Panc1 (cell line): ENCODE results near the gene GPR87. TPM values are rescaled to one million over a fixed set of nuclear protein-coding genes. Genes with fewer than 3 reads are reported as not detected.

ENCODE experiments used
- ATAC-seq: fragments of 200-7000 bp; cut with Tn5 transposase; 2 replicates; pipeline ENCODE4 v1.9.1; 2020; ENCODE audit warnings: mild to moderate bottlenecking, moderate library complexity
- BruUV-seq: library from RNA; stranded (reverse); fragments of 400-500 nt; replicated peaks from 2 replicates; lab custom pipeline; 2021; lab: Mats Ljungman, UMichigan
- CTCF ChIA-PET: fragments of 300-600 bp; sonication (Branson Sonifier 250); formaldehyde crosslinking; loops from one replicate; lab custom pipeline; 2022; ENCODE audit warnings: antibody characterized with exemption; lab: Charles Lee
- POLR2A ChIA-PET: fragments of 300-600 bp; sonication (Branson Sonifier 250); formaldehyde crosslinking; loops from one replicate; lab custom pipeline; 2022; ENCODE audit warnings: antibody characterized with exemption; lab: Charles Lee
- DNase-seq: peaks from one replicate; pipeline ENCODE4 v3.0.0-alpha.2; 2010; ENCODE audit warnings: low read depth, low spot score
- H3K27ac ChIP-seq: 2 replicates; pipeline ENCODE4 v1.5.1; 2011; ENCODE audit warnings: mild to moderate bottlenecking, low read length, inconsistent platforms
- H3K27me3 ChIP-seq: fragments of 200-500 bp; sonication (Bioruptor generic); 2 replicates; pipeline ENCODE4 v1.6.0; 2014; ENCODE audit warnings: low read length, inconsistent platforms; ENCODE audit not compliant: control insufficient read depth, insufficient read depth
- H3K36me3 ChIP-seq: fragments of 200-500 bp; sonication (Bioruptor generic); 2 replicates; pipeline ENCODE4 v1.5.1; 2014; ENCODE audit warnings: inconsistent platforms, mild to moderate bottlenecking, low read length, moderate library complexity; ENCODE audit not compliant: control insufficient read depth, insufficient read depth
- H3K4me1 ChIP-seq: 2 replicates; pipeline ENCODE4 v1.5.1; 2011; ENCODE audit warnings: inconsistent platforms, mild to moderate bottlenecking, low read length, moderate library complexity; ENCODE audit not compliant: control insufficient read depth, insufficient read depth
- H3K4me3 ChIP-seq, 2 experiments: 2 replicates each; pipeline ENCODE4 v1.5.1; 2011 to 2012; ENCODE audit warnings: low read depth in 2 of 2, low read length in 2 of 2, mild to moderate bottlenecking in 2 of 2, inconsistent platforms in 1 of 2, moderate library complexity in 1 of 2
- H3K9me3 ChIP-seq: fragments of 200-500 bp; sonication (Bioruptor generic); 2 replicates; pipeline ENCODE4 v1.5.1; 2014; ENCODE audit warnings: low read depth, mild to moderate bottlenecking, inconsistent platforms, low read length, moderate library complexity; ENCODE audit not compliant: control insufficient read depth, insufficient read depth
- POLR2AphosphoS5 ChIP-seq: IDR thresholded peaks from 2 replicates; pipeline ENCODE4 v1.6.1; 2012; ENCODE audit warnings: mild to moderate bottlenecking, low read depth, low read length, moderate library complexity
- SIN3A ChIP-seq: IDR thresholded peaks from 2 replicates; pipeline ENCODE4 v1.6.1; 2012; ENCODE audit warnings: low read depth, mild to moderate bottlenecking, low read length, moderate library complexity, borderline replicate concordance; ENCODE audit not compliant: insufficient read depth
- TCF7L2 ChIP-seq: IDR thresholded peaks from 2 replicates; pipeline ENCODE4 v1.6.1; 2011; ENCODE audit warnings: mild to moderate bottlenecking, low read depth, low read length, inconsistent platforms
- in situ Hi-C: cut with HindIII; loops from 2 replicates; pipeline ENCODE4 v1.10.0; 2016; ENCODE audit warnings: low sequenced_read_pairs, low pct_unique_long_range_greater_than_20kb
- intact Hi-C: fragments of 100-400 bp; cut with micrococcal nuclease; formaldehyde crosslinking; loops from one replicate; pipeline ENCODE4 v1.10.0; 2022; ENCODE audit not compliant: unreplicated experiment
- total RNA-seq: library from RNA; stranded (reverse); gene quantifications from one replicate; pipeline ENCODE4 v1.2.1, GENCODE V29; 2021; ENCODE audit not compliant: unreplicated experiment
- TF ChIP-seq, protein P1 (sequence below): fragments of 450-650 bp; IDR thresholded peaks from 2 replicates; pipeline ENCODE4 v1.5.1; 2017; ENCODE audit warnings: mild to moderate bottlenecking
- TF ChIP-seq, protein P2 (sequence below), 2 experiments: IDR thresholded peaks; 2 replicates each; pipeline ENCODE4 v1.6.1; 2011 to 2012; ENCODE audit warnings: low read depth in 2 of 2, control low read depth in 1 of 2, low read length in 1 of 2, mild to moderate bottlenecking in 1 of 2, moderate library complexity in 1 of 2; ENCODE audit not compliant: insufficient read depth in 1 of 2

The GPR87 gene
- total RNA-seq, 1 experiment from 2014 or later = not detected

DNA sequence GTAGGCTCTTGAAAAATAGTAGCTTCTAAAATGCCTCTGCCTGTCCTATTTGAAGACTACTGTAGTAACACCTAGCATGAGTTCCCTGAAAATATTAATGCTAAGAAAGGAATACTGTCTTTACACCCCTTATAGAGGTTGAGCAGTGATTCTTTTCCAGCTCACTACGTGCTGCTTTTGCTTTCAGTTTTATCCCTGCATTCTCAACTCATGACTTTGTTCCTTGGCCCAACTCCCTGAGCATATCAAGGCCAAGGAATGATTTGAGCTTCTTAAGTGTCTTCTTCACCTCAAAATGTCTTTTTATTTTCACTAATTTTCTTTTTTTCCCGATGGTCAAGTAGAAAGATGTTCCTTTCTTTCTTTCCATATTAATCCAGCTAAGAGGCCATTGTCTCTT lies 29.2 kb upstream of the GPR87 start:
- no peaks in the 10 kb centered on the region; the same call in 1 of the 2 replicates for H3K27me3 ChIP-seq
- ATAC-seq = 0 out of 2 replicates have a peak, but pooled peaks have one; percentile 66
- CTCF ChIA-PET = no interaction called here
- H3K4me1 ChIP-seq = no peaks in the 10 kb centered on the region
- BruUV-seq = no TSS peak
- no peak for TF ChIP-seq SIN3A
- TF ChIP-seq TCF7L2 = no peak
- TF ChIP-seq, protein P1, sequence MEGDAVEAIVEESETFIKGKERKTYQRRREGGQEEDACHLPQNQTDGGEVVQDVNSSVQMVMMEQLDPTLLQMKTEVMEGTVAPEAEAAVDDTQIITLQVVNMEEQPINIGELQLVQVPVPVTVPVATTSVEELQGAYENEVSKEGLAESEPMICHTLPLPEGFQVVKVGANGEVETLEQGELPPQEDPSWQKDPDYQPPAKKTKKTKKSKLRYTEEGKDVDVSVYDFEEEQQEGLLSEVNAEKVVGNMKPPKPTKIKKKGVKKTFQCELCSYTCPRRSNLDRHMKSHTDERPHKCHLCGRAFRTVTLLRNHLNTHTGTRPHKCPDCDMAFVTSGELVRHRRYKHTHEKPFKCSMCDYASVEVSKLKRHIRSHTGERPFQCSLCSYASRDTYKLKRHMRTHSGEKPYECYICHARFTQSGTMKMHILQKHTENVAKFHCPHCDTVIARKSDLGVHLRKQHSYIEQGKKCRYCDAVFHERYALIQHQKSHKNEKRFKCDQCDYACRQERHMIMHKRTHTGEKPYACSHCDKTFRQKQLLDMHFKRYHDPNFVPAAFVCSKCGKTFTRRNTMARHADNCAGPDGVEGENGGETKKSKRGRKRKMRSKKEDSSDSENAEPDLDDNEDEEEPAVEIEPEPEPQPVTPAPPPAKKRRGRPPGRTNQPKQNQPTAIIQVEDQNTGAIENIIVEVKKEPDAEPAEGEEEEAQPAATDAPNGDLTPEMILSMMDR = no peak
- TF ChIP-seq POLR2AphosphoS5 = no peak
- TF ChIP-seq, protein P2, sequence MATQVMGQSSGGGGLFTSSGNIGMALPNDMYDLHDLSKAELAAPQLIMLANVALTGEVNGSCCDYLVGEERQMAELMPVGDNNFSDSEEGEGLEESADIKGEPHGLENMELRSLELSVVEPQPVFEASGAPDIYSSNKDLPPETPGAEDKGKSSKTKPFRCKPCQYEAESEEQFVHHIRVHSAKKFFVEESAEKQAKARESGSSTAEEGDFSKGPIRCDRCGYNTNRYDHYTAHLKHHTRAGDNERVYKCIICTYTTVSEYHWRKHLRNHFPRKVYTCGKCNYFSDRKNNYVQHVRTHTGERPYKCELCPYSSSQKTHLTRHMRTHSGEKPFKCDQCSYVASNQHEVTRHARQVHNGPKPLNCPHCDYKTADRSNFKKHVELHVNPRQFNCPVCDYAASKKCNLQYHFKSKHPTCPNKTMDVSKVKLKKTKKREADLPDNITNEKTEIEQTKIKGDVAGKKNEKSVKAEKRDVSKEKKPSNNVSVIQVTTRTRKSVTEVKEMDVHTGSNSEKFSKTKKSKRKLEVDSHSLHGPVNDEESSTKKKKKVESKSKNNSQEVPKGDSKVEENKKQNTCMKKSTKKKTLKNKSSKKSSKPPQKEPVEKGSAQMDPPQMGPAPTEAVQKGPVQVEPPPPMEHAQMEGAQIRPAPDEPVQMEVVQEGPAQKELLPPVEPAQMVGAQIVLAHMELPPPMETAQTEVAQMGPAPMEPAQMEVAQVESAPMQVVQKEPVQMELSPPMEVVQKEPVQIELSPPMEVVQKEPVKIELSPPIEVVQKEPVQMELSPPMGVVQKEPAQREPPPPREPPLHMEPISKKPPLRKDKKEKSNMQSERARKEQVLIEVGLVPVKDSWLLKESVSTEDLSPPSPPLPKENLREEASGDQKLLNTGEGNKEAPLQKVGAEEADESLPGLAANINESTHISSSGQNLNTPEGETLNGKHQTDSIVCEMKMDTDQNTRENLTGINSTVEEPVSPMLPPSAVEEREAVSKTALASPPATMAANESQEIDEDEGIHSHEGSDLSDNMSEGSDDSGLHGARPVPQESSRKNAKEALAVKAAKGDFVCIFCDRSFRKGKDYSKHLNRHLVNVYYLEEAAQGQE (IDR thresholded peaks at IDR 0.05; ENCODE audit: insufficient read depth in 1 of 2, low read depth in 2 of 2, low read length in 1 of 2) = no peak
- POLR2A ChIA-PET = no interaction called here
- H3K4me3 ChIP-seq = no peak overlapping the region
- no peaks in the 10 kb centered on the region for H3K36me3 ChIP-seq
- H3K9me3 ChIP-seq = no peaks in the 10 kb centered on the region
- intact Hi-C loops = no loop called here
- in situ Hi-C loops = no loop called here
- DNase-seq = no peak
- no peak overlapping the region for H3K27ac ChIP-seq

GRCh38 chr3:151331696-151332095 lies 15.1 kb upstream of the GPR87 start:
- no TSS peak for BruUV-seq
- no peaks in the 10 kb centered on the region for H3K9me3 ChIP-seq
- H3K27ac ChIP-seq = no peak overlapping the region
- H3K4me1 ChIP-seq = no peaks in the 10 kb centered on the region; the same call in 1 of the 2 replicates
- in situ Hi-C loops (no loop called here), intact Hi-C loops (no loop called here)
- H3K4me3 ChIP-seq = no peak overlapping the region
- no peak for ATAC-seq
- TF ChIP-seq TCF7L2 = no peak
- TF ChIP-seq SIN3A = no peak
- TF ChIP-seq, protein P1 = no peak
- TF ChIP-seq, protein P2 (IDR thresholded peaks at IDR 0.05; ENCODE audit: insufficient read depth in 1 of 2, low read depth in 2 of 2, low read length in 1 of 2) = no peak
- TF ChIP-seq POLR2AphosphoS5 = no peak
- H3K36me3 ChIP-seq = no peaks in the 10 kb centered on the region
- peaks cover 8% of the 10 kb centered on the region; the same call in 1 of the 2 replicates for H3K27me3 ChIP-seq
- DNase-seq = no peak
- ChIA-PET POLR2A (no interaction called here), CTCF (no interaction called here)
